HepG2 (cell line): ENCODE results near the gene PSMA7. TPM values are rescaled to one million over a fixed set of nuclear protein-coding genes. Genes with fewer than 3 reads are reported as not detected.

Experiments
- ATAC-seq: fragments of 200-7000 bp; cut with Tn5 transposase; 3 replicates; pipeline ENCODE4 v1.9.1; 2020; ENCODE audit warnings: mild to moderate bottlenecking, moderate library complexity
- BruUV-seq: library from RNA; stranded (reverse); fragments of 400-500 nt; replicated peaks from 2 replicates; lab custom pipeline; 2021; lab: Mats Ljungman, UMichigan
- CTCF ChIA-PET: fragments of 300-600 bp; formaldehyde crosslinking; extraction: SDS; loops from one replicate; lab custom pipeline; 2021; ENCODE audit warnings: low total read pairs, inconsistent platforms, low intra/inter-chr PET ratio; lab: Yijun Ruan, JAX
- POLR2A ChIA-PET: fragments of 350-600 bp; sonication (Branson Sonifier 250); formaldehyde crosslinking; loops from one replicate; lab custom pipeline; 2020; ENCODE audit warnings: antibody characterized with exemption, inconsistent platforms; lab: Yijun Ruan, JAX
- DNase-seq: peaks from one replicate; pipeline ENCODE4 v3.0.0-alpha.2; 2015; ENCODE audit warnings: low spot score
- FAIRE-seq: peaks from 3 replicates; lab custom pipeline; 2011; peaks lifted over from hg19 to GRCh38; lab: Jason Lieb, UNC
- H2AFZ ChIP-seq: one replicate; pipeline ENCODE4 v1.6.1; 2011; ENCODE audit warnings: low read length, inconsistent platforms
- H3K27ac ChIP-seq: fragments of 300-600 bp; 3 replicates; pipeline ENCODE4 v1.8.0; 2011; ENCODE audit warnings: mixed run types, mild to moderate bottlenecking, mixed read lengths, low read length, inconsistent platforms; ENCODE audit not compliant: insufficient read depth; ENCODE audit errors: extremely low read length
- H3K27me3 ChIP-seq, 2 experiments: fragments of 200-600 bp in 1 of 2; 2 replicates in 1 of 2; 3 replicates in 1 of 2; pipeline versions ENCODE4 v1.6.0 to v1.8.0; 2011; ENCODE audit warnings: low read length in 2 of 2, mild to moderate bottlenecking in 2 of 2, moderate library complexity in 2 of 2, inconsistent platforms in 1 of 2; ENCODE audit not compliant: insufficient read depth in 2 of 2, control insufficient read depth in 1 of 2
- H3K36me3 ChIP-seq, 2 experiments: fragments of 200-600 bp in 1 of 2; replicated peaks in 1 of 2; 2 replicates in 1 of 2; 3 replicates in 1 of 2; pipeline versions ENCODE4 v1.5.1 to v1.8.0; 2011; ENCODE audit warnings: low read length in 2 of 2, inconsistent platforms in 1 of 2; ENCODE audit not compliant: insufficient read depth in 2 of 2, control insufficient read depth in 1 of 2
- H3K4me1 ChIP-seq: 2 replicates; pipeline ENCODE4 v1.5.1; 2012; ENCODE audit warnings: low read length, inconsistent platforms; ENCODE audit not compliant: insufficient read depth
- H3K4me2 ChIP-seq: 2 replicates; pipeline ENCODE4 v1.6.0; 2011; ENCODE audit warnings: low read depth, low read length, inconsistent platforms
- H3K4me3 ChIP-seq, 3 experiments: fragments of 200-600 bp in 1 of 3; sonication (generic), shearing (Covaris generic) in 1 of 3; replicated peaks in 1 of 3; 2 replicates each; pipeline ENCODE4 v1.5.1; 2011 to 2016; ENCODE audit warnings: low read length in 3 of 3, inconsistent platforms in 2 of 3, low read depth in 2 of 3, mild to moderate bottlenecking in 2 of 3, control low read depth in 1 of 3, mixed read lengths in 1 of 3; ENCODE audit not compliant: insufficient read depth in 1 of 3
- H3K79me2 ChIP-seq: one replicate; pipeline ENCODE4 v1.6.1; 2011; ENCODE audit warnings: low read length, inconsistent platforms; ENCODE audit not compliant: insufficient read depth
- H3K9ac ChIP-seq: 2 replicates; pipeline ENCODE4 v1.6.0; 2011; ENCODE audit warnings: mild to moderate bottlenecking, low read depth, low read length, inconsistent platforms; ENCODE audit not compliant: insufficient read depth
- H3K9me3 ChIP-seq: 2 replicates; pipeline ENCODE4 v1.5.1; 2012; ENCODE audit warnings: mild to moderate bottlenecking, low read length
- H4K20me1 ChIP-seq: 2 replicates; pipeline ENCODE4 v1.6.0; 2011; ENCODE audit warnings: inconsistent platforms, mild to moderate bottlenecking, low read length, moderate library complexity; ENCODE audit not compliant: insufficient read depth
- ATM ChIP-seq: fragments of 450-650 bp; IDR thresholded peaks from 2 replicates; pipeline ENCODE4 v1.7.1; 2017; ENCODE audit warnings: mild to moderate bottlenecking, borderline replicate concordance
- DNMT3B ChIP-seq: conservative IDR thresholded peaks from 2 replicates; pipeline ENCODE4 v1.6.1; 2016; ENCODE audit warnings: missing biosample characterization, control low read depth
- HDAC6 ChIP-seq: fragments of 200-600 bp; sonication (generic); IDR thresholded peaks from 2 replicates; pipeline ENCODE4 v1.7.0; 2017; ENCODE audit warnings: mild to moderate bottlenecking, antibody characterized with exemption, low read length, low read depth
- IRF9 ChIP-seq: sonication (generic); formaldehyde crosslinking; IDR thresholded peaks from 2 replicates; pipeline ENCODE4 v1.8.0; 2022; ENCODE audit warnings: missing genetic modification reagents, mild to moderate bottlenecking, borderline replicate concordance
- MATR3 ChIP-seq: sonication (generic); formaldehyde crosslinking; IDR thresholded peaks from 2 replicates; pipeline ENCODE4 v1.4.0; 2020; ENCODE audit warnings: missing genetic modification reagents
- PLRG1 ChIP-seq: fragments of 450-650 bp; conservative IDR thresholded peaks from 2 replicates; pipeline ENCODE4 v1.6.1; 2016
- RARG ChIP-seq: sonication (generic); formaldehyde crosslinking; IDR thresholded peaks from 2 replicates; pipeline ENCODE4 v1.4.0; 2020; ENCODE audit warnings: low read depth, mild to moderate bottlenecking, missing genetic modification reagents
- RFX5 ChIP-seq: IDR thresholded peaks from 2 replicates; pipeline ENCODE4 v1.6.1; 2011; ENCODE audit warnings: low read depth, low read length, improper control_type of control experiment
- SMARCE1 ChIP-seq: fragments of 450-650 bp; IDR thresholded peaks from 2 replicates; pipeline ENCODE4 v1.6.1; 2017; ENCODE audit warnings: borderline replicate concordance
- ZBTB43 ChIP-seq: sonication (generic); formaldehyde crosslinking; conservative IDR thresholded peaks from 2 replicates; pipeline ENCODE4 v1.4.0; 2020; ENCODE audit warnings: missing genetic modification reagents
- ZNF30 ChIP-seq: sonication (generic); formaldehyde crosslinking; IDR thresholded peaks from 2 replicates; pipeline ENCODE4 v1.5.0; 2020; ENCODE audit warnings: mild to moderate bottlenecking, missing genetic modification reagents
- ZNF382 ChIP-seq: sonication (generic); formaldehyde crosslinking; IDR thresholded peaks from 2 replicates; pipeline ENCODE4 v1.5.0; 2020; ENCODE audit warnings: missing genetic modification reagents, mild to moderate bottlenecking, borderline replicate concordance
- WGBS: methylation state at CpG from one replicate; pipeline ENCODE4 v1.1.6; 2017; ENCODE audit warnings: low lambda C conversion rate; 5-methylcytosine and 5-hydroxymethylcytosine counted together
- in situ Hi-C: cut with HindIII; loops from 2 replicates; pipeline ENCODE4 v1.10.0; 2017; ENCODE audit warnings: low pct_unique_long_range_greater_than_20kb; ENCODE audit not compliant: extremely low pct_ligation_motif_present
- intact Hi-C: fragments of 100-400 bp; cut with micrococcal nuclease; formaldehyde crosslinking; loops from one replicate; pipeline ENCODE4 v1.10.0; 2022; ENCODE audit not compliant: unreplicated experiment
- polyA plus RNA-seq, 8 experiments: library from polyadenylated mRNA; depleted of rRNA in 3 of 8; stranded (reverse) in 7 of 8; unstranded in 1 of 8; fragments of >200 nt; fragmentation: Illumina TruSeq in 4 of 8; extraction: Trizol in 4 of 8; gene quantifications; 2 replicates each; pipeline versions ENCODE4 v1.2.1 to v1.2.3, GENCODE V29; 2011 to 2016; ENCODE audit warnings: low read depth in 4 of 8, missing spikeins in 1 of 8, mixed read lengths in 1 of 8; ENCODE audit not compliant: insufficient read depth in 1 of 8
- total RNA-seq, 5 experiments: library from RNA; depleted of rRNA; stranded (reverse); fragments of >200 nt; fragmentation: Illumina TruSeq; extraction: Trizol; gene quantifications; 2 replicates each; pipeline ENCODE4 v1.2.3, GENCODE V29; 2016; ENCODE audit warnings: low read depth in 1 of 5
- TF ChIP-seq, protein P1 (sequence below): sonication (generic); formaldehyde crosslinking; IDR thresholded peaks from 2 replicates; pipeline ENCODE4 v1.4.0; 2020; ENCODE audit warnings: missing genetic modification reagents, borderline replicate concordance

Gene PSMA7
- total and polyA plus RNA-seq, 2 of the 13 experiments (the other 11 are each of a cell fraction or from before 2014, with no cell fraction given), result 531 to 631 TPM

DNA sequence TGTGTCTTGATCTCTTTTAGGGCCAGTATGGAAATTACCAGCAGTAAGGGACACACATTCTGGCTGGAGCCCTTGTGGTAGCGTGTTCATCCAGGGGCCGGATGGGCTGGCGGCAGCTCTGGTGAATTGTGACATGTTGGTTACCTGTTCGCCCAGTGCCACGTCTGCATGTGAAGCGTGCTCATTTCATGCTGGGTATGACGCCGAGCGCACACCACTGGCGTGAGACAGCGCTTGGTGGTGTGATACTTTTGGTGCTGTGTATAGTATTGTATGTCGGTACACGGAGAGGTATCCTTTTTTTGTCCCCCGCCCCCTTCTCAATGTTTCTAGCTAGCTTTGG, 35.9 kb upstream of the PSMA7 start:
- Histone ChIP-seq H3K4me2 (no peak overlapping the region), H3K4me3 (no peak overlapping the region), H2AFZ (no peak overlapping the region), H3K9ac (no peak overlapping the region), H3K27ac (no peak overlapping the region), H3K4me1 (peaks cover 12% of the 10 kb centered on the region), H3K9me3 (no peaks in the 10 kb centered on the region), H3K79me2 (peaks cover 17% of the 10 kb centered on the region), H3K36me3 (peaks cover 24 to 33% of the 10 kb centered on the region in 2 experiments), H3K27me3 (no peaks in the 10 kb centered on the region; a peak in 2 of 5 replicates), H4K20me1 (no peaks in the 10 kb centered on the region)
- intact Hi-C loops (no loop called here), in situ Hi-C loops (no loop called here)
- TF ChIP-seq ZBTB43 (CRISPR knock-in tag), result no peak
- no peak for TF ChIP-seq DNMT3B (CRISPR knock-in tag)
- no peak for TF ChIP-seq RARG (CRISPR knock-in tag)
- no peak for TF ChIP-seq ZNF30 (CRISPR knock-in tag)
- TF ChIP-seq HDAC6, result no peak
- TF ChIP-seq PLRG1, result no peak
- TF ChIP-seq, protein P1, sequence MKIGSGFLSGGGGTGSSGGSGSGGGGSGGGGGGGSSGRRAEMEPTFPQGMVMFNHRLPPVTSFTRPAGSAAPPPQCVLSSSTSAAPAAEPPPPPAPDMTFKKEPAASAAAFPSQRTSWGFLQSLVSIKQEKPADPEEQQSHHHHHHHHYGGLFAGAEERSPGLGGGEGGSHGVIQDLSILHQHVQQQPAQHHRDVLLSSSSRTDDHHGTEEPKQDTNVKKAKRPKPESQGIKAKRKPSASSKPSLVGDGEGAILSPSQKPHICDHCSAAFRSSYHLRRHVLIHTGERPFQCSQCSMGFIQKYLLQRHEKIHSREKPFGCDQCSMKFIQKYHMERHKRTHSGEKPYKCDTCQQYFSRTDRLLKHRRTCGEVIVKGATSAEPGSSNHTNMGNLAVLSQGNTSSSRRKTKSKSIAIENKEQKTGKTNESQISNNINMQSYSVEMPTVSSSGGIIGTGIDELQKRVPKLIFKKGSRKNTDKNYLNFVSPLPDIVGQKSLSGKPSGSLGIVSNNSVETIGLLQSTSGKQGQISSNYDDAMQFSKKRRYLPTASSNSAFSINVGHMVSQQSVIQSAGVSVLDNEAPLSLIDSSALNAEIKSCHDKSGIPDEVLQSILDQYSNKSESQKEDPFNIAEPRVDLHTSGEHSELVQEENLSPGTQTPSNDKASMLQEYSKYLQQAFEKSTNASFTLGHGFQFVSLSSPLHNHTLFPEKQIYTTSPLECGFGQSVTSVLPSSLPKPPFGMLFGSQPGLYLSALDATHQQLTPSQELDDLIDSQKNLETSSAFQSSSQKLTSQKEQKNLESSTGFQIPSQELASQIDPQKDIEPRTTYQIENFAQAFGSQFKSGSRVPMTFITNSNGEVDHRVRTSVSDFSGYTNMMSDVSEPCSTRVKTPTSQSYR (CRISPR knock-in tag), result no peak
- no peak for TF ChIP-seq SMARCE1
- TF ChIP-seq IRF9, result no peak
- no peak for TF ChIP-seq RFX5
- no peak for TF ChIP-seq MATR3 (CRISPR knock-in tag)
- no peak for TF ChIP-seq ZNF382 (CRISPR knock-in tag)
- TF ChIP-seq ATM, result no peak
- no peak for FAIRE-seq
- ATAC-seq, result no peak
- DNase-seq, result no peak
- no TSS peak for BruUV-seq
- CTCF ChIA-PET, result no interaction called here
- over 99% methylated on average over 13 of the region's 14 CpGs for WGBS
- POLR2A ChIA-PET, result no interaction called here
